HCT116 (cell line): Measurements from ENCODE around the gene S100Z.
A peak's percentile ranks its signal among the peaks of the same experiment; 100 is the strongest.

ENCODE experiments used
- CTCF ChIP-seq, 3 experiments: fragments of 200-600 bp in 1 of 3; sonication (generic) in 1 of 3; IDR thresholded peaks in 2 of 3; conservative IDR thresholded peaks in 1 of 3; 2 replicates each; pipeline ENCODE4 v1.5.1; 2012 to 2017; ENCODE audit warnings: low read depth in 2 of 3, low read length in 2 of 3, antibody characterized with exemption in 1 of 3, borderline replicate concordance in 1 of 3, control low read depth in 1 of 3, mild to moderate bottlenecking in 1 of 3, mixed read lengths in 1 of 3, mixed run types in 1 of 3, moderate library complexity in 1 of 3; ENCODE audit not compliant: insufficient read depth in 1 of 3
- EGR1 ChIP-seq: IDR thresholded peaks from 2 replicates; pipeline ENCODE4 v1.6.1; 2012; ENCODE audit warnings: low read depth
- JUND ChIP-seq: IDR thresholded peaks from 2 replicates; pipeline ENCODE4 v1.6.1; 2012
- MAX ChIP-seq: IDR thresholded peaks from 2 replicates; pipeline ENCODE4 v1.6.1; 2012
- POLR2A ChIP-seq: IDR thresholded peaks from 2 replicates; pipeline ENCODE4 v1.7.0; 2011; ENCODE audit warnings: borderline replicate concordance; ENCODE audit not compliant: insufficient read depth, insufficient read length; ENCODE audit errors: extremely low read depth
- RAD21 ChIP-seq: IDR thresholded peaks from 2 replicates; pipeline ENCODE4 v1.6.1; 2012; ENCODE audit warnings: low read depth, mild to moderate bottlenecking
- ZBTB33 ChIP-seq: IDR thresholded peaks from 2 replicates; pipeline ENCODE4 v1.6.1; 2011; ENCODE audit warnings: mild to moderate bottlenecking, low read length, moderate library complexity; ENCODE audit not compliant: insufficient replicate concordance; ENCODE audit errors: extremely low read depth
- ZFX ChIP-seq: fragments of 450-650 bp; IDR thresholded peaks from 2 replicates; pipeline ENCODE4 v1.6.1; 2017
- TF ChIP-seq, protein P1 (sequence below): IDR thresholded peaks from 2 replicates; pipeline ENCODE4 v1.6.1; 2012; ENCODE audit warnings: low read depth

DNA sequence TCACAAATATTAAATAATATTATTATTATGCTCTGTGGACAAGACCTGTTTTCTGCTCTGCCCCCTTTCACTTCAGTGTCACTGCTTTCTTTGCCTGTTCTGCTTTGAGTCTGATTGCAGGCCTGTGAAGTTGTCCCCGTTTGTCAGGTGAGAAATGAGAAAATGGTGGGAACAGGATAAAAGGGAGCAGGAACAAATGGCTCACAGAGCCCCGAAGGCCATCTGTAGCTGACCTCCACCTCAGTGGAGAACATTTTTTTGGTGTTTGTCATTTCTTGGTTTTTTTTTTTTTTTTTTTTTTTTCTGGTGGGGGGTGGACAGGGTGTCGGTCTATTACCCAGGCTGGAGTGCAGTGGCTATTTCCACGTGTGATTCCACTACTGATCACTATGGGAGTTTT is 13.2 kb upstream of the S100Z start:
- peak; percentile 54; the same call in 1 of the 2 replicates for TF ChIP-seq MAX
- TF ChIP-seq CTCF (IDR thresholded peaks at IDR 0.05 in 2 of 3, conservative IDR thresholded peaks at IDR 0.05 in 1 of 3; ENCODE audit: borderline replicate concordance in 1 of 3, insufficient read depth in 1 of 3, low read depth in 2 of 3, low read length in 2 of 3) = no peak
- TF ChIP-seq EGR1 = no peak
- no peak for TF ChIP-seq RAD21
- no peak for TF ChIP-seq ZBTB33
- TF ChIP-seq ZFX = no peak
- TF ChIP-seq JUND = peak; percentile 56
- TF ChIP-seq POLR2A = no peak
- TF ChIP-seq, protein P1, sequence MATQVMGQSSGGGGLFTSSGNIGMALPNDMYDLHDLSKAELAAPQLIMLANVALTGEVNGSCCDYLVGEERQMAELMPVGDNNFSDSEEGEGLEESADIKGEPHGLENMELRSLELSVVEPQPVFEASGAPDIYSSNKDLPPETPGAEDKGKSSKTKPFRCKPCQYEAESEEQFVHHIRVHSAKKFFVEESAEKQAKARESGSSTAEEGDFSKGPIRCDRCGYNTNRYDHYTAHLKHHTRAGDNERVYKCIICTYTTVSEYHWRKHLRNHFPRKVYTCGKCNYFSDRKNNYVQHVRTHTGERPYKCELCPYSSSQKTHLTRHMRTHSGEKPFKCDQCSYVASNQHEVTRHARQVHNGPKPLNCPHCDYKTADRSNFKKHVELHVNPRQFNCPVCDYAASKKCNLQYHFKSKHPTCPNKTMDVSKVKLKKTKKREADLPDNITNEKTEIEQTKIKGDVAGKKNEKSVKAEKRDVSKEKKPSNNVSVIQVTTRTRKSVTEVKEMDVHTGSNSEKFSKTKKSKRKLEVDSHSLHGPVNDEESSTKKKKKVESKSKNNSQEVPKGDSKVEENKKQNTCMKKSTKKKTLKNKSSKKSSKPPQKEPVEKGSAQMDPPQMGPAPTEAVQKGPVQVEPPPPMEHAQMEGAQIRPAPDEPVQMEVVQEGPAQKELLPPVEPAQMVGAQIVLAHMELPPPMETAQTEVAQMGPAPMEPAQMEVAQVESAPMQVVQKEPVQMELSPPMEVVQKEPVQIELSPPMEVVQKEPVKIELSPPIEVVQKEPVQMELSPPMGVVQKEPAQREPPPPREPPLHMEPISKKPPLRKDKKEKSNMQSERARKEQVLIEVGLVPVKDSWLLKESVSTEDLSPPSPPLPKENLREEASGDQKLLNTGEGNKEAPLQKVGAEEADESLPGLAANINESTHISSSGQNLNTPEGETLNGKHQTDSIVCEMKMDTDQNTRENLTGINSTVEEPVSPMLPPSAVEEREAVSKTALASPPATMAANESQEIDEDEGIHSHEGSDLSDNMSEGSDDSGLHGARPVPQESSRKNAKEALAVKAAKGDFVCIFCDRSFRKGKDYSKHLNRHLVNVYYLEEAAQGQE = no peak
